A673 (cell line): ENCODE results near the gene DZIP1. TPM values are rescaled to one million over a fixed set of nuclear protein-coding genes. Genes with fewer than 3 reads are reported as not detected.

Experiments used
- BruUV-seq: library from RNA; stranded (reverse); fragments of 400-500 nt; replicated peaks from 2 replicates; lab custom pipeline; 2021; lab: Mats Ljungman, UMichigan
- CTCF ChIA-PET: fragments of 300-600 bp; sonication (Branson Sonifier 250); formaldehyde crosslinking; loops from one replicate; lab custom pipeline; 2022; ENCODE audit warnings: antibody characterized with exemption; lab: Charles Lee
- POLR2A ChIA-PET: fragments of 300-600 bp; sonication (Branson Sonifier 250); formaldehyde crosslinking; loops from one replicate; lab custom pipeline; 2022; ENCODE audit warnings: antibody characterized with exemption; ENCODE audit not compliant: low non-redundant PET; lab: Charles Lee
- DNase-seq: peaks from one replicate; pipeline ENCODE4 v3.0.0-alpha.2; 2015; ENCODE audit warnings: low spot score
- H3K27ac ChIP-seq: fragments of 200-600 bp; sonication (generic); 2 replicates; pipeline ENCODE4 v1.5.1; 2016; ENCODE audit warnings: mixed run types, low read depth, mild to moderate bottlenecking, mixed read lengths, antibody characterized with exemption, low read length; ENCODE audit not compliant: poor library complexity, severe bottlenecking
- H3K27me3 ChIP-seq: fragments of 200-600 bp; sonication (generic); replicated peaks from 2 replicates; pipeline ENCODE4 v1.6.1; 2017; ENCODE audit warnings: mixed run types, low read depth, mild to moderate bottlenecking, mixed read lengths, antibody characterized with exemption, low read length; ENCODE audit not compliant: insufficient read depth, poor library complexity
- H3K36me3 ChIP-seq: fragments of 200-600 bp; sonication (generic); 2 replicates; pipeline ENCODE4 v1.6.1; 2016; ENCODE audit warnings: mixed run types, mild to moderate bottlenecking, mixed read lengths, antibody characterized with exemption, low read length; ENCODE audit not compliant: insufficient read depth, poor library complexity, severe bottlenecking
- H3K4me1 ChIP-seq: fragments of 200-600 bp; sonication (generic); 2 replicates; pipeline ENCODE4 v1.6.1; 2017; ENCODE audit warnings: mixed run types, mild to moderate bottlenecking, mixed read lengths, antibody characterized with exemption, low read length; ENCODE audit not compliant: insufficient read depth, poor library complexity, severe bottlenecking
- H3K4me3 ChIP-seq: fragments of 200-600 bp; sonication (generic); 2 replicates; pipeline ENCODE4 v1.5.1; 2016; ENCODE audit warnings: low read depth, mixed run types, mild to moderate bottlenecking, mixed read lengths, low read length; ENCODE audit not compliant: poor library complexity, severe bottlenecking
- H3K9me3 ChIP-seq: fragments of 200-600 bp; sonication (generic); 2 replicates; pipeline ENCODE4 v1.6.1; 2016; ENCODE audit warnings: mixed run types, low read depth, mild to moderate bottlenecking, mixed read lengths, antibody characterized with exemption, low read length; ENCODE audit not compliant: poor library complexity, severe bottlenecking
- EZH2 ChIP-seq: fragments of 200-600 bp; sonication (generic); IDR thresholded peaks from 2 replicates; pipeline ENCODE4 v1.6.1; 2017; ENCODE audit warnings: borderline replicate concordance, low read depth, mild to moderate bottlenecking, mixed read lengths, antibody characterized with exemption, low read length; ENCODE audit not compliant: poor library complexity, severe bottlenecking
- intact Hi-C: fragments of 100-400 bp; cut with micrococcal nuclease; formaldehyde crosslinking; loops from one replicate; pipeline ENCODE4 v1.10.0; 2022; ENCODE audit not compliant: unreplicated experiment
- total RNA-seq: library from RNA; stranded (reverse); gene quantifications from 2 replicates; pipeline ENCODE4 v1.2.3, GENCODE V29; 2021
- TF ChIP-seq, protein P1 (sequence below): fragments of 300-800, 200-600 bp; sonication (generic); conservative IDR thresholded peaks from 2 replicates; pipeline ENCODE4 v1.5.1; 2017; ENCODE audit warnings: low read depth, mild to moderate bottlenecking, antibody characterized with exemption, low read length, moderate library complexity, mixed read lengths

Gene DZIP1
- total RNA-seq, 1 experiment from 2014 or later = 6.1 TPM

DNA sequence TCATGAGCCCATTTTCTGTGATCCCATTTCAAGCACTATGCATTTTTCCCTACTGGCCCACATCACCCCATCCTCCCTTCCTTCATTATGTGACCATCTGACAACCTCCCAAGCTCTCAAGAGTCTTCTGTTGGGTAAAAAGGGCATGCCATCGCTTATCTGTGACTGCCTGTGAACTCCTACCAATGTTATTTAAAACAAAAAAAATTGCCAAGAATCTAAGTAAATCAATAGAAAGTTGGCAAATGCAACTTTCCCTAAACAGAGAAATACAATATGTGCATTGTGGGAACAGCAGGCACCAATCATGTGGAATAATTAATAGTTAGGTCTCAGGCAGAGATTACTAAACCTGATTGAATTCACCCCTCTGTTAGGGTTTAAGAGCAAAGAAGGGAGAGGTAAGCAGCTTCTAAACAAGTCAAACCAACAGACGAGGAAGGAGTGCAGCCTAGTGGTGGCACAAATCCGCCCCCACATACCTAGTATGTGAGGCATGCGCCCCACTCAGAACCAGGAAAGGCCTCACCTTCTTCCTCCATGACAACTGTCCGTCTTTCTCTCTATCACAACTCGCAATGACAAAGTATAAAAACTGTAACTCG is 29.8 kb downstream of the DZIP1 start:
- no peaks in the 10 kb centered on the region for H3K4me1 ChIP-seq
- no peaks in the 10 kb centered on the region for H3K36me3 ChIP-seq
- BruUV-seq = no TSS peak
- no peak overlapping the region for H3K4me3 ChIP-seq
- H3K9me3 ChIP-seq = no peaks in the 10 kb centered on the region
- ChIA-PET CTCF (no interaction called here), POLR2A (no interaction called here)
- intact Hi-C loops = no loop called here
- no peaks in the 10 kb centered on the region for H3K27me3 ChIP-seq
- no peak for TF ChIP-seq EZH2
- TF ChIP-seq, protein P1, sequence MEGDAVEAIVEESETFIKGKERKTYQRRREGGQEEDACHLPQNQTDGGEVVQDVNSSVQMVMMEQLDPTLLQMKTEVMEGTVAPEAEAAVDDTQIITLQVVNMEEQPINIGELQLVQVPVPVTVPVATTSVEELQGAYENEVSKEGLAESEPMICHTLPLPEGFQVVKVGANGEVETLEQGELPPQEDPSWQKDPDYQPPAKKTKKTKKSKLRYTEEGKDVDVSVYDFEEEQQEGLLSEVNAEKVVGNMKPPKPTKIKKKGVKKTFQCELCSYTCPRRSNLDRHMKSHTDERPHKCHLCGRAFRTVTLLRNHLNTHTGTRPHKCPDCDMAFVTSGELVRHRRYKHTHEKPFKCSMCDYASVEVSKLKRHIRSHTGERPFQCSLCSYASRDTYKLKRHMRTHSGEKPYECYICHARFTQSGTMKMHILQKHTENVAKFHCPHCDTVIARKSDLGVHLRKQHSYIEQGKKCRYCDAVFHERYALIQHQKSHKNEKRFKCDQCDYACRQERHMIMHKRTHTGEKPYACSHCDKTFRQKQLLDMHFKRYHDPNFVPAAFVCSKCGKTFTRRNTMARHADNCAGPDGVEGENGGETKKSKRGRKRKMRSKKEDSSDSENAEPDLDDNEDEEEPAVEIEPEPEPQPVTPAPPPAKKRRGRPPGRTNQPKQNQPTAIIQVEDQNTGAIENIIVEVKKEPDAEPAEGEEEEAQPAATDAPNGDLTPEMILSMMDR = no peak
- no peak for DNase-seq
- H3K27ac ChIP-seq = no peak overlapping the region

GRCh38 chr13:95608640-95609323 is 35.7 kb downstream of the DZIP1 start:
- DNase-seq = no peak
- intact Hi-C loops = no loop called here
- no peaks in the 10 kb centered on the region for H3K4me1 ChIP-seq
- TF ChIP-seq EZH2 = no peak
- TF ChIP-seq, protein P1 = no peak
- H3K27ac ChIP-seq = no peak overlapping the region
- ChIA-PET POLR2A (interaction anchor here (0.6 kb wide), 1 partner anchor 47 kb away, joined by 3 read pairs; no protein-coding TSS in a partner anchor), CTCF (interaction anchor here (1.3 kb wide), 1 partner anchor 15 kb away, joined by 3 read pairs; no protein-coding TSS in a partner anchor)
- H3K4me3 ChIP-seq = no peak overlapping the region
- BruUV-seq = no TSS peak
- no peaks in the 10 kb centered on the region for H3K36me3 ChIP-seq
- H3K9me3 ChIP-seq = no peaks in the 10 kb centered on the region
- no peaks in the 10 kb centered on the region for H3K27me3 ChIP-seq

- ChIA-PET POLR2A (no interaction called here), CTCF (no interaction called here)
- BruUV-seq = no TSS peak
- no peaks in the 10 kb centered on the region for H3K4me1 ChIP-seq
- intact Hi-C loops = no loop called here
- H3K27me3 ChIP-seq = no peaks in the 10 kb centered on the region
- no peak overlapping the region for H3K27ac ChIP-seq
- no peak for DNase-seq
- no peak for TF ChIP-seq EZH2
- TF ChIP-seq, protein P1 = no peak
- no peaks in the 10 kb centered on the region for H3K9me3 ChIP-seq
- H3K4me3 ChIP-seq = no peak overlapping the region
- no peaks in the 10 kb centered on the region for H3K36me3 ChIP-seq
Measured at GRCh38 chr13:95607366-95607765, 37.1 kb downstream of the DZIP1 start.
